Skin of body (tissue), 1 donor: ENCODE results near the gene MSL3B.

Experiments used
- DNase-seq: peaks from one replicate; lab custom pipeline; 2025; lab: John Stamatoyannopoulos, UW

The MSL3B gene

DNA sequence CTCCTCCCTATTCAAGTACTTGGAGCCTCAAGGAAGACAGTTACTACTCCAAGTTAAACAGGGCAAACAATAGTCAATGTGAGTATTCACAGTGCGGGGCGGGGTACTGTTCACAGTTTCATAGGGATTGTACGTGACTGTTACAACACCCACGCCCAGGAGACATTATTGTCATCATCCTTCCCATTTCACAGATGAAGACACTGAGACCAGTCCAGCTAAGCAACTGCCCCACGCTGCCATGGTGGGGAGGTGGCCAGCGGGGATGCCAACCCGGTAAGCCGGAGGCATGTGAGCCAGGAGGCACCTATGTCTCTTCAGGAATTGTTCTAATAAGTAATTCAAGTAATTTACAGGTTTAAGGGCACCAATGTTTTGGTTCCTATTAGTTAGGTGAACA, 14.8 kb downstream of the MSL3B start:
- DNase-seq: no peak

DNA sequence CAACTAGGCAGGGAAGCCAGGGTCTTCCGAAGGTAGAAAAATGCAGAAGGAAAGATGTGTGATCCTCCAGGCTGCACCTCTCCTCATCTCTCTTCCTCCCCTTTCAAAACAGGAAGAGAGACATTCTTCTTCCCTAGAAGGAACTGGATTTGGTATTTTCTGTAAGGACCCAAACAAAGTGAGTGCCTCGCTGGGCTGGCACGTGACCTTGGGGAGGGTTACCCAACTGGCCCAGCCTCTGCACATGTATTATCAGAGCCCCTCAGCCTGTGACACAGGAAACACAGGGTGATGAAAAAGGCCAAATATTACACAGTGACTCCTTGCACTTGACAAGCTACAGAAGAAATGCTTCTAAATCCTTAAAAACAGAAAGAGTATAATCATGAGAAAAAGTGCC, 16.1 kb downstream of the MSL3B start:
- no peak for DNase-seq

DNA sequence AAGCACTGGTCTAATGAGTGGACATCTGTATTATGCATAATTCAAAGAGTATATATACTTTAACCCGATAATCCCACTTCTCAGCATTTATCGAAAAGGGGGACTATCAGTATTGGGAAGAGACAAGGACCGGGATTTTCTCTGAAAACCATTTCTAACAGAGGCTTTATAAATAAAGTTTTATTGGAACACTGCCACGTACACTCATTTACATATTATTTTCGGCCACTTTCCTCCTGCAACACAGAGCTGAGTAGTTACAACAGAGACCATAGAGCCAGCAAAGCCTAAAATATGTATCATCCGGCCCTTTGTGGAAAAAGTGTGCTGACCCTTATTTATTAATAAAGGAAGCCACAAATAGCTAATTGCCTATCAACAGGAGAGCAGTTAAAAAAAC, 17.0 kb downstream of the MSL3B start:
- DNase-seq: no peak

DNA sequence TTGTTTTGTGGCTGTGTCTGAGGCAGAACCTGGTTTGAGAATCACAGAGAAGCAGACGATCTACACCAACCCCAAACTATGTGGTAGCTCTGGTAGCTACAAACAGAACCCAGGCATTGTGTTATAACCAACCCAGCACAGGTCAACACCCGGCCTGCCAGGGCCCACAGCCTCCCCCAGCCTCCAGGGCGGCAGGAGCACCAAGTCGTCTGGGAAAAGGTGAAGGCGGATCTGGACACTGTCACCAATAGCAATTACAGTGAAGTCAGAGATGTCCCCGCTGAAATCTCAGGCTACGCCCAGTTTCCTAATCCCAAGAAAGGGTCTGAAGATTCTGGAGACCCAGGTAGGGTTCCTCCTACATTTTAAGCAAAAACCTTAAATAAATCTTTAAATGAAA, 17.4 kb downstream of the MSL3B start:
- no peak for DNase-seq

DNA sequence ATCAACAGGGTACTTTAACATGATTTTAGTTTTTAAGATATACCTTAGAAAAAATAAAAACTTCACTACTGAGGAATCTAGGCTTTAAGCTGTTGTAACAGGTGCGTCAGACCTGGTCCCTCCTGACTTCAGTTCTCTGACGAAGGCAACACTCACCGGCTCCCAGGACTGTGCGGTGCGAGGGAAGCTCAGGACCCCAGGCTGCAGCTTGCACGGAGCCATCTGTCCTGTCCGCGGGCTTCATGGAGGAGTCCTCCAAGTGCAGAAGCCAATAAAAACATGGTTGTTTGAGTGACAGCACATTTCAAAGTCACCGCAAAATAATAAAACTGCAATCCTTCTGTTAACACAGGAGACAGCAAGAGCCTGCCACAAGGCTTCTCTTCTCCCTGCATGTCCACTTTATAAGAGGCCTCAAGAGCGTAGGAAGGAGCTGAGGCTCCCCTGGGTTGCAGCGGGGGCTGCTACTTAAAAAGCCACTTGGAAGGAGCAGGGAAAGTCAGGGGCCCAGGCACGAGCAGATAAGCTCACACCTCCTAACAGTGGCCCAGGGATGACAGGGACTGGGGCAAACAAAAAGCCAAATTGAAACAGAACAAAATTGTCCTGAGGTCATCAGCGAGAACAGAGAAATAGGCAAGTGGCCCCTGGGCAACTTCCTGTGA, 18.4 kb downstream of the MSL3B start:
- DNase-seq: no peak

DNA sequence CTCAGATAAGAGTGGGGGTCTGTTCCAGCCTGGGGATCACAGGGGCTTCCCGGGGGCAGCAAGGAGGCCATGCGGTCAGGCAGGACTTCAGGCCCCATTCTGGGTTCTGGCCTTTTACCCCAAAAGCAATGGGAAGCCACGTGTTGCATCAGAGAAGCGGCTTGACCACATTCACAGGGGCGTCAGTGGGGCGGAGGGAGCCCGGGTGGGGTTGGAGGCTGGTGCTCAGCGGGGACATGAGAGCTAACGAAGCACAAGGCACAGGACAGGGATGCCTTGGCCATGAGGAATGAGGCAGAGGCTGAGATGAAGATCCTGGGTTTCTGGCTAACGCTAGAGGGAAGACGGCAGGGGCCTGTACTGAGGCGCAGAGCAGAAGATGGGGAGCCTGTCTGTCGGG, 19.9 kb downstream of the MSL3B start:
- no peak for DNase-seq

DNA sequence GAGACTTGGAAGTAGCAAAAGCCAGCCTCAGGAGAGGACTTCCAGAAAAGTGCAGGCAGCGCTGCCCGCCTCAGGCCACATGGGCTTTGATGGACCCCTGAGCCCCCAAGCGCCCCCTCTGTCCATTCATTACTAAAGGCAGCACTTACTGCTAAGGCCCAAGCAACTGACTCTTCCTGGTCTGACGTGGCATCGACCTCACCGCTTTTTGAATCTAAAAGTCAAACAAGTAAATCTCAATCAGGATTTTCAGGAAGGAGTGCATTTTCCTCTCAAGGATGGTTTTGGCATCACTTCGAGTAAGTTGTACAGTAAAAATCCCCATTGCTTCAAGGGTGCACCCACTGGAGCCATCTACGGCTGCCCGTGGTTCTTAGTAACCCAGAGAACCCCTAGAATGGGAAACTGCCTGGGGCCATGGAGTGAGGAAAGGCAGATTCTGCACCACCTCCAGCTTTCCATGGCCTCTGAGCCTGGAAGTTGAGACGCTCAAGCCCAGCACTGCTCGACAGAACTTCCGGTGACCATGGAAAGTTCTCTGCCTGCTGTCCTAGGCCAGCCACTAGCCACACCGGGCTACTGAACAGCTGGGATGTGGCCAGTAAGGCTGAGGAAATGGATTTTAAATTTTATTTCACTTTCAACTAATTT, 20.8 kb downstream of the MSL3B start:
- no peak for DNase-seq

DNA sequence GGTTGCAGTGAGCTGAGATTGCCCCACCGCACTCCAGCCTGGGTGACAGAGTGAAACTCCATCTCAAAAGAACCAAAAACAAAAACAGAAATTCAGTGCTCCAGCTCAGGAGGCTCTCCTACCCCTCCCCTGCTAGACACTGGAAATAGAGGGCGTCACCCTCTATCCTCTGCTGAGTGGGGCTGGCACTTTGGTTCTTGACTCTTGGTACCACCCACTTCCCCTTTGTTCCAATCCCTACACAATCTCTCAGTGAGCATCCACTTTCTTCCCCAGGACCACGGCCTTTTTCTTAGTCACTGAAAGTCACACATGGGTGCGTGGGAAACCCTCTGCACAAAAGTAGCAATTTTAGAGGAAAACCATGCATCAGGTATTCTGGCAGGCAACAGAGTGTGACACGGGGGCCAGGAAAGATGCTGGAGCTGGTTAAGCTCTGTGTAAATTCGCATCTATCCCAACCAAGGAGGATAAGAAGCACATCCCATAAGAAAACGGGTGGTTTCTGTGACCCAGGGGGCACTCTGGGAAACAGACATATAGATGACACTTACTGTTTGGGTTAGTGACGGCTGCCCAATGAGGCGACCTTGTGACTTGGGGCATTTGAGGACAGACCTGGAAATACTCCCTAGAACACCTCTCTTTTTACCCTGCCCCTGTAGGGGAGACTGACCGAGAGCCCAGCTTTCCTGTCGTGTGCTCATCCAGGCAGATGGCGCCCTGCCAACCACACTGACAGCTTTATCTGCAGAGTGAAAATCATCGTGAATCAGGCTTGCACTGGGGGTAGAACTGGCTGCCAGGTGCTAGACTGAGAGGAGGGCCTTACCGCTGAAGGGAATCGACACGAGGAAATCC, 21.6 kb downstream of the MSL3B start:
- no peak for DNase-seq

DNA sequence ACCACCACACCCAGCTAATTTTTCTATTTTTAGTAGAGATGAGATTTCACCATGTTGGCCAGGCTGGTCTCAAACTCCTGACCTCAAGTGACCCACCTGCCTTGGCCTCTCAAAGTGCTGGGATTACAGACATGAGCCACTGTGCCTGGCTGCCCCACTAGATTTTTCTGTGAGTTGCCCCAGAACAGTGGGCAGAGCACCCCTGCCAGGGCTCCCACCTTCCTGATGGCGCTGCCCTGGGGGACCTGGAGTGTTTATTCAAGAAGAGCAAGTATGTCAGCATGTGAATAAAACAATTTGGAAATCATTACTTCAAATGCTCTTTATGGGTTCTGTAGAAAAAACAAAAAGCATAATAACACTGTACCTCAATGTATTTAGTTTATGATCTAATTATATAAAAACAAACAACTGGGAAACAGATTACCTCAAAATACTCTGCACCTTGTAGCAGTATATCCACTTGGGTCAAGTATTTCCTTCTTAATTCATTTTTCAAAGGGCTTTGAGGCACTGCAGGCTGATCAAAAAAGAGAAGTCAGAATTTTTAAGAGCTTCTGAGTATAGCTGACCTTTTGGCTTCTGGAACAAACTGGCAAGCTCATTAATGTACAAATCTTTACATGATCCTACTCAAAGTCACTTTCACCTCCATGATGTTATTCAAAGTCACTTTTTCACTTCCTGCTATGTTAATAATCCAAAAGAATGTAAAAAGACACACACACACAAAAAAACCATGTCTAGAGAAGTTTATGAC, 22.7 kb downstream of the MSL3B start:
- no peak for DNase-seq

DNA sequence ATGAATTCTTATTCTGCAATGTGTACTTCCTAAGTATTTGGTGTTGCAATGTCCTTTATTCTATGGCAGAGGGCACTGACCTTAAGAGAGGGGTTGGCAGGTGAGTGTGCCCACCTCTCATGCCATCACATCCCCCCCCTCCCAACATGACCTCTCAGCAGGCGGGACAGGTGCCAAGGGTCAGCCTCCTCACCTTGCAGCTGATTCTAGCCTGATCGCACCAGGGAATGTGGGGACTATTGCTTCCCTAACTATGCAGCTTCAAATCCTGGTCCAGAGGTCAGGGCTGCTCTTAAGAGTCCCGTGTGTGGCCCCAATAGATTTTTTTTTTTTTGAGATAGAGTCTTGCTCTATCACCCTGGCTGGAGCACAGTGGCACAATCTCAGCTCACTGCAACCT, 23.4 kb downstream of the MSL3B start:
- DNase-seq: no peak

DNA sequence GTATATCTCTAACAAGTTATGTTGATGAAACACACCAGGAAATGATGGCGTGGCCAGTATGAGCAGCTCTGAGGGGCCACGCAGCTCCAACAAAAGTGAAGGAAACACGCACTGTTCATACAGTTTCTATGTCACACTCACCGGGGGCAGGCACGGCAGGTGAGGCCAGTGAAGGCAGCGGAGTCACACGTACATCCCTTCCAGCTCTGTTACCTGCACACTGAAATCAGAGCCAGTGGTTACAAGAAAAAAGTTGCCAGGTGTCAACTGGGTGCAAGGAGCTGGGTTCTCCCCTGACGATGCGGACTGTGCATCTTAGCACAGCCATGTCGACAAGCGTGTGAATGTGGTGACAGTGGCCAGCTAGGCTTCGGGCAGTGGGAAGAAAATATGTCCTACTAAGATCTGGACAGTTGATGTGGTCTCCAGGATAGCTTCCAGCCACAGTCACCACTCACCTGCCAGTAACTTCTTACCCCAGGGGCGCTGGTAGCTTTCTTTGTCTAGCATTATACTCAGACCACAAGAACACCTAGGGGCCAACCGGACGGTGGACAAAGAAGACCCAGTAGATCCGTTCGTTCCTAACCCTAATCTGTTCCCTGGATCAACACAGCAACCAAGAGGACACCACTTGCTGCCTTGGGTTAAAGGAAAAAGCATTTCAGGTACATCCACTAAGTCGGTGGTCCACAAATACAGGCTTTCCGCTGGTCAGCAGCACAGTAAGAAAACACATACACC, 23.9 kb downstream of the MSL3B start:
- no peak for DNase-seq

DNA sequence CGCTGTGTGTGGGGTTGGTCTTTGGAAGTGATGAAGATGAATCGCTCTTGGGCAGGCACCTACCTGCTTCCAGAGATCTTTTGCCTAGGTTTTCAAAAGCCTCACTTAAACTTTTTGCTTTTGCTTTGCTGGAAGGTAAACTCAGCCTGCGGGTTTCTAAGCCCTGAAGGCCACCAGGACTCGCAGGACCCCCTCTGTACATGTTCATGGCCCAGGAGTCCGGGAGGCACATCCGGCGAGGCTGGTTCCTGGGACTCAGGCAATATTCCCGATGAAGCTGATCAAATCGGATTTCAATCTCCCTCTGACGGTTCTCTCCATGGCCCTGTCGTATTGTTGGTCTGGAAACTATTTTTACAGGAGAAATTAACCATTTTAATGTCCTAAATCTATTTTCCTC, 27.0 kb downstream of the MSL3B start:
- no peak for DNase-seq

DNA sequence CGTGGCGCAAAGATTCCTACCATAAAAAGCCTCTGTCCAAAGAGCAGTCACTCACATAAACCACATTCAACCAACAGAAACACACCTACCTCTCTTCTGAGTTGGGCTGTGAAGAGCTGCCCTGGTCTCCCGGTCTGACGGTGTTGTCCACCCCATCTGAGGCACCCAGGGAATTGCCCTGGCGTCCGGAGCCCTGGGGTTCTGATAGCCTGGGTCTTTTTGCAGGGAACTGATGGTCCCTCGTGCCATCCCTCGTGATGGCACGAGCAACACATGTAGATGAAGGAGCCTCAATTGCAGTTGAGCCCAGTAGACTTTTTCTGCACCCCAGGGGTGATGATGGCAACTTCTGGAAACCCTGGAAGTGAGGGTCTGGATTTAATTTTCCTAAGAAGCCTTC, 27.7 kb downstream of the MSL3B start:
- DNase-seq: no peak

DNA sequence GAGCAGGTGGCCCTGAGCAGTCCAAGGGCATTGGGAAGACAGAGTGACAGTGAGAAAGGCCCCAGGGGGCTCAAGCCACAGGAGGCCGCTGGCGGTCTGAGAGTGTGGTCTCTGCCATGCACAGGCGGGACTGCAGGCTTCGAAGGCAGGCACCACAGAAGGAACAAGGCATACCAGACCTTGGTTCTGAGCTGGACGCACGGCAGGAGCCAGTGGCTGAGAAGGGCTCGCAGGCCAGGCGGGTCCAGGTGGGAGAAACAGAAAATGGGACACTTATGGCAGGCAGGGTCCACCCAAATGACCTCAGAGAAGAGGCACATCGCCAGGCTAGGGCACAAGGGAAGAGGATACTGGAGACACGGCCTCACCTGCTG, 28.8 kb downstream of the MSL3B start:
- DNase-seq: no peak

DNA sequence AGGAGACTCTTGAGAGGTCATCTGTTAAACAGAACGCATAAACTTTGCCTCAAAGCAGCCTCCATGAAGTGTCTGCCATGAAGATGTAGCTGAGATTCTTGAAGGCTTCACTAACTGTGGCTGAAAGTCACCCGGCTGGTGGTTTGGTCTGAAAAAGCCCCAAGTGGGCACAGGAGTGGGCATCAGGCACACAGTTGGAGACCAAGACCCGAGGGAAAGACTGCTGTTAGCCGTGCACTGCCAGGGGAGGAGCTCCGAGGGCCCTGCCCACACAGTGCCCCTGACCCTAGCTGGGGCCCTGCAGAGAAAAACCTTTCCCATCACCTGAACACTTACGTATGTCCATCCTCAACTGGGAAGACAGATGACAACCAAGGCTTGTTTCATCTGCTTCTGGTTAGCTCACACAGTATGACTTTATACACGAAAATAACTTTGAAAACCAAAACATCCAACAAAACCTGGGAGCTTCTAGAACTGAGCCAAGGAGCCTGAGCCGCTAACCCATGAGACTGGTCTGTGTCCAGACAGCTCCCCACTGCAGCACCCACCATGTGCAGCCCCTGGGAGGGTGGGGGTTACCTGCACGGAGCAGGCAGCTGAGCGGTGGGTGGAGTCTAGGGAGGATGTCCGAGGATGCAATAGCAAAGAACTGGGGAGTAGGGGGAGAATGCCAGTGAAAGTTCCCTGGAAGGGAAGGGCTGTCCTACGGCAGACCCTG, 29.3 kb downstream of the MSL3B start:
- DNase-seq: no peak

DNA sequence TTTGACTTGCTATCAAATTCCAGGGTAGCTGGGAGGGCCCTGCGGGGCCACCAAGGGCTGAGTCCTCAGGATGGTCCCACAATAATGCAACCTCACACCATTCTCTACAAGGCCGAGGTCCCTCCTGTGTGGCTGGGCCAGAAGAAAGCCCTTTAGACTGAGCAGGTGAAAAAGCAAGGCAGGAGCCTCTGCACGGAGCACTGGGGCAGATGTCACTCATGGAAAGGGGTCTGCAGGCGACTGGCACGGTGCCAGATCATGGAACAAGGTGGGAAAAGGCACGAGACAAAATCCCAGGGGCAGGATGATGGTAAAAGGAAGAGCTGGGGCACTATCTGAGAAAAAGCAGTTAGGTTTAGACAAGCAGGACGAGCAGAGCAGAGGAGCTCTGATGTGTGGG, 29.9 kb downstream of the MSL3B start:
- no peak for DNase-seq

DNA sequence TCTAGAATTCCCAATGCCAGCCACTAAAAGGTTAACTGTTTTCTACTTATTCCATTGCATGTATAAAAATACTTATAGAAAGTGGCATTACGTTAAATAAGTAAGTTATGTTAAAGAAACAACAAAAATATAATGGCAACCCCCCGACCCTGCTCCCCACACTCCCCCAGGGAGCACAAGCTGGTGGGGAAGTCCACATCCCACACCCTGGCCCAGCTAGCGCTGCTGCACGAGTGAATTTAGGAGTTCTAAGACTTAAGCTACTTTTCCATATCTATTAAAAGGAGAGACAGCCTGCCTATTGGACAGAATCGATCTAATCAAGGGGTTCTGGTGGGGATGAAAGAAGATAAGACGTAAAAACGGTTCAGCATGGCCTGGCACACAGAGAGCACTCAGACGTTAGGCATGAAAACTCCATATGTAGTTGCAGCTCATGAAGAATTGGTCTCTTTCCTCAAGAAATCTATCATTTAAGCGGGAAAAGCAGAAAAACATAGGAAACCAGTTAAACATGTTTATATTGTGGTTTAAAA, 30.4 kb downstream of the MSL3B start:
- DNase-seq: no peak

DNA sequence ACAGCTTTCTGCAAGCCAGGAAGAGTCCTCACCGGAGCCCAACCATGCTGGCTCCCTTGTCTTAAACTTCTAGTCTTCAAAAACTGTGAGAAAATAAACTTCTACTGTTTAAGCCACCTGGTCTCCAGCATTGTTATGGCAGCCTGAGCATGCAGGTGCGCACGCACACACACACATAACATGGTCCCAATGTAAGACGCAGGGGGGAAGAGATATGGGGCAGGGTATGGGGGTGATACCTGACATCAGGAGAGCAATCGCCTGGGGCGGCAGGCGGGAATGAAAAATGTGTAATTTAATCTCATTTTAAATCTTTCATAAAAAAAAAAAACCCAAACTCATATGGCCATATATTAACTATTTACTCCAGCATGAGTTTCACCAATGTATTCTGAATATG, 31.8 kb downstream of the MSL3B start:
- DNase-seq: no peak

DNA sequence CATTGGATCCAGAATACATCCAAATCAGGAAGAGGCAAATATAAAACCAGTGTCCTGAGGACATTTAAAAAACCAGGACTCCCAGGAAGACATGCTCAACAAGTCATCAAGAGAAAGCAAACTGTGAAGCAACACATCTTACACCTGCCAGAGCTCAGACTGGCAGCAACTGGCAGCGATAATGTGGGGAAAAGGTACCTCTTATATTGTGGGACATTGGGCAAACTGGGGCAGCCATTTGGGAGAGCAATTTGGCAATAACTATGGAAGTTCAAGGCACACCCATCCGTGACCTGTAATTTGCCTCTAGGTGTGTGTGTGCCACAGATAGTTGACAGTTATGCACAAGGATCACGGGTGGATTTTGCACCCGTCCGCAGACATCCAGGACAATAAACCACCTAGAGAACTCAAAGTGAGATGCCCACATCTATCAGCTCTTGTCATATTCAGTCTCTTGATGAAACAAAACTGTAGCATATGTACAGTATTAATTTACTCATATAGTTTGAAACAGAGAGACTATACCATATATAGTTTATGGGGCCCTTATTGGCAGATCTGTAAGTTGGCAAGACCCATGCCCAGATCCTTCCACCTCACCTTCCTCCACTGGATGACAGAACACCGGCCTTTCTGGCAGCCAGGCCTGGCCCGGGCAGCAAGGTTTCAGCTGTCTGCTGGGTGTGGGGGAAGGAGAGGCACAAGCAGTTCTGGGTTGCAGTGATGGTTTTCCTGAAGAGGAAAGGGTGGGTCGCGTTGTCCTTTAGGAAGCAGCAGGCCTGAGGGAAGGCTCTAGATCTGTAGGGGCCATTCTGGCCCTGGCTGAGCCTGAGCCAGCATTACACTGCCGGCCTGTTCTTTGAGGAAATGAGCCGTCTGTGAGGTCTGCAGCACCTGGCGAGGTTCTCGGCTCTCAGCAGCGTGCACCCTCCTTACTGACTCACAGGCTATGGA, 32.7 kb downstream of the MSL3B start:
- no peak for DNase-seq
